Psoas muscle (tissue), 8 donors: ENCODE measurements around the gene HMGN1. TPM values are rescaled to one million over a fixed set of nuclear protein-coding genes. Genes with fewer than 3 reads are reported as not detected.

Experiments
- ATAC-seq, 4 donors: fragments of 200-7000 bp; cut with Tn5 transposase; one replicate each; pipeline ENCODE4 v1.9.1; 2020; ENCODE audit warnings: moderate library complexity in 3 of 4, mild to moderate bottlenecking in 2 of 4
- DNase-seq, 2 donors: peaks; one replicate each; pipeline ENCODE4 v3.0.0-alpha.2; 2020
- H3K27ac ChIP-seq: fragments of 200-600 bp; one replicate; pipeline ENCODE4 v1.8.0; 2022
- H3K27me3 ChIP-seq, 3 donors: fragments of 200-600 bp in 1 of 3; one replicate each; pipeline versions ENCODE4 v1.6.1 to v1.8.0; 2013 to 2022; ENCODE audit warnings: low read length in 2 of 3, mild to moderate bottlenecking in 2 of 3, moderate library complexity in 1 of 3; ENCODE audit not compliant: insufficient read depth in 3 of 3
- H3K36me3 ChIP-seq, 2 donors: fragments of 200-600 bp in 1 of 2; one replicate each; pipeline versions ENCODE4 v1.6.1 to v1.8.0; 2013 to 2022; ENCODE audit warnings: low read depth in 1 of 2, mild to moderate bottlenecking in 1 of 2, moderate library complexity in 1 of 2; ENCODE audit not compliant: insufficient read depth in 1 of 2
- H3K4me1 ChIP-seq: fragments of 200-600 bp; one replicate; pipeline ENCODE4 v1.8.0; 2022
- H3K4me3 ChIP-seq: fragments of 200-600 bp; one replicate; pipeline ENCODE4 v1.8.0; 2022; ENCODE audit warnings: mild to moderate bottlenecking
- H3K9me3 ChIP-seq: fragments of 200-600 bp; one replicate; pipeline ENCODE4 v1.8.0; 2022
- CTCF ChIP-seq: fragments of 200-600 bp; IDR thresholded peaks from one replicate; pipeline ENCODE4 v1.8.0; 2022; ENCODE audit warnings: antibody characterized with exemption
- WGBS, 3 donors: extraction: QIAGEN DNeasy Blood & Tissue Kit; methylation state at CpG; one replicate each; pipeline versions ENCODE4 v1.1.6 to v1.1.7; 2013; 5-methylcytosine and 5-hydroxymethylcytosine counted together
- intact Hi-C, 2 donors: fragments of 100-400 bp; cut with DNase I; formaldehyde crosslinking; loops; one replicate each; pipeline versions ENCODE4 v1.11.0 to v1.14.2; 2022
- polyA plus RNA-seq, 3 donors: library from polyadenylated mRNA; stranded (reverse); fragments of 200-250 nt; gene quantifications; one replicate each; pipeline ENCODE4 v1.2.3, GENCODE V29; 2013
- total RNA-seq, 4 donors: library from RNA; stranded (reverse); fragmentation: NEBNext Ultra II Directional in 2 of 4; extraction: Animal tissue kit (Norgen Biotek cat#: 25700) in 2 of 4; gene quantifications; one replicate each; pipeline versions ENCODE4 v1.2.1 to v1.2.4, GENCODE V29; 2021 to 2023
- donor health status: healthy with polysubstance abuse.
- donor health status: DM: no; HTN: no; CAD: no; lungs with moderate emphysema.
- donor health status: Bipolar disorder and iron deficiency.
- donor health status: healthy.
- donor health status: DM: yes; HTN: yes; CAD: no.
- donor health status: DM: no; HTN: no; CAD: no.
- donor health status: DM: no; HTN: no; CAD: no.
- donor health status: DM: yes; HTN: yes; CAD: no.

Gene HMGN1
- total and polyA plus RNA-seq, 7 donors: 13.9 to 37.2 (median 17.7) TPM

- TF ChIP-seq CTCF: no peak
Observed at GRCh38 chr21:39325458-39325857, 23.4 kb downstream of the HMGN1 start.

GRCh38 chr21:39321424-39321823, 27.5 kb downstream of the HMGN1 start:
- no peaks in the 10 kb centered on the region for H3K36me3 ChIP-seq
- no peaks in the 10 kb centered on the region for H3K9me3 ChIP-seq
- no peak for DNase-seq
- WGBS, 3 donors: 83 to 86% (median 83%) methylated on average over 6 of the region's 6 CpGs
- no peaks in the 10 kb centered on the region for H3K27me3 ChIP-seq
- H3K27ac ChIP-seq: no peak overlapping the region
- intact Hi-C loops: no loop called here
- TF ChIP-seq CTCF: no peak
- H3K4me3 ChIP-seq: no peak overlapping the region
- peaks cover 10% of the 10 kb centered on the region for H3K4me1 ChIP-seq
- no peak for ATAC-seq

More at GRCh38 chr21:39325458-39325857, 23.4 kb downstream of the HMGN1 start:
- Histone ChIP-seq H3K9me3 (no peaks in the 10 kb centered on the region), H3K36me3 (no peaks in the 10 kb centered on the region), H3K27ac (no peak overlapping the region), H3K27me3 (no peaks in the 10 kb centered on the region), H3K4me3 (no peak overlapping the region), H3K4me1 (no peaks in the 10 kb centered on the region)
- 93 to 95% (median 94%) methylated on average over 4 of the region's 4 CpGs for WGBS, 3 donors
- DNase-seq (no peak), ATAC-seq (no peak)
- intact Hi-C loops: no loop called here

- Histone ChIP-seq H3K36me3 (no peaks in the 10 kb centered on the region), H3K9me3 (no peaks in the 10 kb centered on the region), H3K27me3 (no peaks in the 10 kb centered on the region), H3K27ac (no peak overlapping the region), H3K4me1 (peaks cover 12% of the 10 kb centered on the region), H3K4me3 (no peak overlapping the region)
- WGBS, 3 donors: 90 to 91% (median 90%) methylated on average over 3 of the region's 3 CpGs
- intact Hi-C loops: loop anchor here (5.0 to 10.0 kb wide), 2 partner anchors 67 to 125 kb away; partner anchors contain the start of gene LCA5L (in 1 of the 2)
- no peak for TF ChIP-seq CTCF
- no peak for DNase-seq
- ATAC-seq: peak in 2 of 4 donors; percentile 39 to 51
Observed at GRCh38 chr21:39319814-39320332, 29.0 kb downstream of the HMGN1 start.

- DNase-seq: peak; percentile 21 to 65
- intact Hi-C loops: loop anchor here (5.0 to 10.0 kb wide), 2 partner anchors 68 to 125 kb away; partner anchors contain the start of gene LCA5L (in 1 of the 2)
- H3K27ac ChIP-seq: peak overlapping the region; percentile 55
Observed at GRCh38 chr21:39319251-39319756, 29.6 kb downstream of the HMGN1 start.

More at GRCh38 chr21:39319251-39319756, 29.6 kb downstream of the HMGN1 start:
- peak; percentile 12 to 55 (median 42) for ATAC-seq
- Histone ChIP-seq H3K4me3 (no peak overlapping the region), H3K9me3 (no peaks in the 10 kb centered on the region), H3K4me1 (peaks cover 16% of the 10 kb centered on the region), H3K27me3 (no peaks in the 10 kb centered on the region), H3K36me3 (no peaks in the 10 kb centered on the region)
- 27 to 40% (median 37%) methylated on average over 6 of the region's 6 CpGs for WGBS, 3 donors
- TF ChIP-seq CTCF: no peak
